HG02642 (cell line): Measurements from ENCODE around the gene ADGRG7.
"Not testable (repeated sequence)": the region's sequence is repeated elsewhere in the genome, so short reads cannot be mapped to it uniquely, and the experiment has no call there.

Experiments
- ATAC-seq: cut with Tn5 transposase; IDR thresholded peaks from one replicate; pipeline ENCODE4 v1.9.1; 2021; ENCODE audit warnings: mild to moderate bottlenecking; ENCODE audit not compliant: unreplicated experiment, poor library complexity

Gene ADGRG7, protein sequence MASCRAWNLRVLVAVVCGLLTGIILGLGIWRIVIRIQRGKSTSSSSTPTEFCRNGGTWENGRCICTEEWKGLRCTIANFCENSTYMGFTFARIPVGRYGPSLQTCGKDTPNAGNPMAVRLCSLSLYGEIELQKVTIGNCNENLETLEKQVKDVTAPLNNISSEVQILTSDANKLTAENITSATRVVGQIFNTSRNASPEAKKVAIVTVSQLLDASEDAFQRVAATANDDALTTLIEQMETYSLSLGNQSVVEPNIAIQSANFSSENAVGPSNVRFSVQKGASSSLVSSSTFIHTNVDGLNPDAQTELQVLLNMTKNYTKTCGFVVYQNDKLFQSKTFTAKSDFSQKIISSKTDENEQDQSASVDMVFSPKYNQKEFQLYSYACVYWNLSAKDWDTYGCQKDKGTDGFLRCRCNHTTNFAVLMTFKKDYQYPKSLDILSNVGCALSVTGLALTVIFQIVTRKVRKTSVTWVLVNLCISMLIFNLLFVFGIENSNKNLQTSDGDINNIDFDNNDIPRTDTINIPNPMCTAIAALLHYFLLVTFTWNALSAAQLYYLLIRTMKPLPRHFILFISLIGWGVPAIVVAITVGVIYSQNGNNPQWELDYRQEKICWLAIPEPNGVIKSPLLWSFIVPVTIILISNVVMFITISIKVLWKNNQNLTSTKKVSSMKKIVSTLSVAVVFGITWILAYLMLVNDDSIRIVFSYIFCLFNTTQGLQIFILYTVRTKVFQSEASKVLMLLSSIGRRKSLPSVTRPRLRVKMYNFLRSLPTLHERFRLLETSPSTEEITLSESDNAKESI

DNA sequence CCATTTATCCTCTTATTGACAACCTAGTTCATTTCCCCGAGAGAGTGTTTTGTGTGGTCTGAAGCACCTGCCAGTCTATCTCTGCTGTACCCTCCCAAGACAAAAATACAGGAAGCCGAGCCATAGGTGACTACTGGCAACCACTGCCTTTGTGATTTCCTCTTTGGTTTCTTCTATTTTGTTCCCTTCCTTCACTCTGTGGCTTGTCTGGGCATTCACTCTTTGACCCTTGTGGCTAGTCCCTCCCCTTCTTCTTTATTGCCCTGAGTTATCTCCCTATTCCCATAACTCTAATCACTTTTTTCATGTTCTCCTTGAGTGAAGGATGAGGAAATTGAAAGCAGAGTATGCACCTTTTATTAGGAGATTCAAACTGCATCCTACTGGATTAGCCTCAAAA lies at the start of gene ADGRG7:
ADGRG7 (plus strand) TSS at position 297 of the 400 bp plus-strand sequence. CDS start 256 bp downstream, outside the sequence.
- no peak for ATAC-seq

DNA sequence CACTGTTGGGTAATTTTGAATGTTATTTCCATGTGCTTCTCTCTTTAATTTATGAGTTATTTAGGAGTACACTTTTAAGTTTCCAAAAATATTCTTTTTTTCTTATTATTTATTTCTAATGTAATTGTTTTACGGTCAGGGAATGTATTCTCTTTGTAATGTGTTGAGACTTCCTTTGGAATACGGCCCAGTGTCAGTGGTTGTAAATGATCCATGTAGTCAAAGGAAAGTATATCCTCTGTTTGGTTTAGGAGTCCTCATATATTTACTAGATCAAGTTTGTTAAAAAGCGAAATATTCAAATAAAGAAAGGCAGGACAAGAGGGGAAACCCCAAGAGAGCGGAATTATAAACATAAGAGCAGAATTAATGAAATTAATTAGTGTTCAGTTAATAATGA lies 49.0 kb upstream of the ADGRG7 start:
- ATAC-seq = no peak

DNA sequence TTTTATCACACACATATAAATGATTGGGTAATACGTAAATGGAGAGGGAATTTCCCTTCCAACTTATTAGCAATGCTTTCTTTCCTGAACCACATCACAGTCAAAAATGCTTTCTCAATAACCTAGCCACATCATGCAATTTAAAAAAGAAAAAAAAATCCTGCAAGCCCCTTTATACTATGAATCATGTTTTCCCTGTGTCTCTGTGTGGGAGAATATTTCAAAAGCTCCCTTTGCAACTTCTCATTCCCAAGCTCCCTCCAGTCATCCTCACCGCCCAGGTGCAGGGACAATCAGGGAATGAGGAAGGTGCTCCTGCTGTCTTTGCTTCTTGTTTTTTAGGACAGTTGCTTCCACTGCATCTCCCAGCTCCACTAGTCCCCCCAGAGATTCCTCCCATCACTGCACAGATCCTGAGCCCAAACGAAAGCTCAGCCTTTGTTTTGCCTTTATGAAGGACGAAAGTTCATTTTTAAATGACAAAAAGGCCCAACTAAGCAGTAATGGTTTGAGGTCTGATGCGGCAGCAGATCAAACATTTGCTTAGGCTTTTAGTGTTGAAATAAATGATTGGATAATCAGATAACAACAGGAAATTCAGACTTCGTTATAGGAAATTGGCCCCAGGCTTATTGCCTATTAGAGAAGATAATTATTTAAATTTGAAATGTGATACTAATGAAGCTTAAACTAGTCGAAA lies 47.8 kb upstream of the ADGRG7 start:
- ATAC-seq = no peak

DNA sequence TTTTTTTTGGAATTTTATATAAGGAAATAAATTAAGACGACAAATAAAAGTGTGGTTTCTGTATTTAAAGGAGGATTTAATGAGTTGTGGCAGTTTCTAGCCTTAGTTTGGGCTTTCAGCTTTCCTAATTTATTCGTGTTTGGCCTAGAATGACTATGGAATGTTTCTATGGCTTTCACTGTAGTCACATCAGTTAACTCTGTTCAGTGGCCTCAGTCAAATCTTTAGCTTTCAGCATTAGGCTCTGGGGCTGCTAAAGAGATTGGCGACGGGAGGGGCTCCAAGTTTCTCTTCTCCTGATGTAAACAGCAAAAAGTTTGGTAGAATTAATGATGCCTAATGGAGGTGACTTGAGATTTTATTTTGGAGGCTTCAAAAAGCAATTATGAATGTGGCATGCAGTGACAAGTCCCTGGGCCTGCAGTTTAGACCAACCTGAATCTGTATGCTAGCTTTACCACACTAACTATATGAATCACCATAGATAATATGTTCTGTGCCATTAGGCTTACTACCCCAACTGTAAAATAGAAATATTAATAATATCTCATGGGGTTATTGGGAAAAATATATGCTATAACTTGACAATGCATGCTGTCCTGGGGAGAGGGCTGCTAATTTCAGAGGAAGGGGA lies 47.1 kb upstream of the ADGRG7 start:
- ATAC-seq = no peak

DNA sequence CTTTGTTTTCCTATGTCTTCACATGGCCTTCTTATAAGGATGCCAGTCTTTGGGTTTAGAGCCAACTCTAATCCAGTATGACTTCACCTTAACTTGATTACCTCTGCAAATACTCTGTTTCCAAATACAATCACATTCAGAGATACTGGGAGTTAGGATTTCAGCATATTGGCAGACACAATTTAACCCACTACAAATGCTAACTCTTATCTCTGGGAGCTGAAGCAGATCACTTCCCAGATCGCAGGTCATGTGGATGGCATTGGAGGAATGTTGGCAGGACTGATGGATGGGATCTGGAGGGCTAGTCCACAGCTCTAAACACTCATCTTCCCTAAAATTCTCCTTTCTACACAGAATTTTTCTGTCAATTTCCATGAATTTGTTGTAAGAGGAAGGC lies 46.2 kb upstream of the ADGRG7 start:
- no peak for ATAC-seq

DNA sequence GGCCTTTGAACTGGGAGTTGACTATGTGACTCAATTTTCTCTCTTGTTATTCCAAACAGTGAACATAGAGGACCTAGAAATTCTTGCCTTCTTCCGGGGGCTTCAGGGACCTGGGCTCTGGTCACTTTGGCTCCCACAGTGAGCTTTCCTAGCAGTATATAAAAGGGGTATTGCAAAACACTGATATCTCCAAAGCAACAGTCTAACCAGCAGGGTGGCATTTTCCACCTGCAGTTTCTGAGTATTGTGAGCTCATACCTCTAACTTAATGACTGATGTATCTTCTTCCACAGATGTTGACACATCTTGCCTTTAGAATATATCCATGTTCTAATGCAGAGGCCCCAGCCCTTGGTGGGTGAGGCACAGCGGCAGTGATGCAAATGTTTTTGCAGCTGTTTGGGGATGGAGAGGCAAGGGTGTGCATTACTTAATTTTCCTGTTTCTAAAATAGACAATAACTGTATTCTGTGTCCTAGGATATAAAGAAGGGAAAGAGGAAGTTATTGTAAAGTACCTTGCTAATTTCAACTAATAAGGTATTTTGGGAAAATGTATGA lies 45.7 kb upstream of the ADGRG7 start:
- ATAC-seq = no peak

DNA sequence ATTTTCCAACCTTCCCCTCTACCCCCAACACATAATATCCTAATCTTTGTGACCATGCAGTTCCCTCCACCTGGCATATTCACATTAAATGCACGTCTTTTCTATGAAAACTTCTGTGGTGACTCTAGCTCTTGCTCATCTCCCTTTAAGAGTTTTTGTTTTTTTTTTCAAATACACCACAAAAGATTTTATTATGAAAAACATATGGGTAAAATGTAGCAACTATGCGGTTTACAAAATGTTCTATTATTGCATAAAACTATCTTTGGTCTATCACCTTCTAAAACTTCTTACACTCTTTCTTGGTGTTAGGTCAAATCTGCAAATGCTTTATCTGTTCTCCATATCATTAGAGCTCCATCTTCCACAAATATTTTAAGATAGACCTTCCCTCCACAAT lies 38.6 kb upstream of the ADGRG7 start:
- ATAC-seq = no peak

DNA sequence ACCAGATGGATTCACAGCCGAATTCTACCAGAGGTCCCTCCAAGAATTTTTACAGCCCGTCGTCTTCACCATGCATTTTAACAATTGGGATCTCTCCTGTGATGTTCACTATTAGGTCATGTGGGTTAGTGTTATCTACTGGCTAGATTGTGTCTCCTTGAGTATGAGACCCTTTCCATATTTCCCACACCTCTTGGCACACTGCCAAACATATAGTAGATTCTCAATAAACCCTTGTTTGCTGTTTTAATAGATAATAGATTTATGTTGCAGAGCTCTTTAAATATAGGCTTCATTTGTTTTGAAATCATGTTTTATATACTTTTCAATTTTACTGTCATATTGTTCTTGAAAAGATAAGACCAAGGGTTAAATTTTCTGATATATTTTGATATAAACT lies 34.9 kb upstream of the ADGRG7 start:
- no peak for ATAC-seq

DNA sequence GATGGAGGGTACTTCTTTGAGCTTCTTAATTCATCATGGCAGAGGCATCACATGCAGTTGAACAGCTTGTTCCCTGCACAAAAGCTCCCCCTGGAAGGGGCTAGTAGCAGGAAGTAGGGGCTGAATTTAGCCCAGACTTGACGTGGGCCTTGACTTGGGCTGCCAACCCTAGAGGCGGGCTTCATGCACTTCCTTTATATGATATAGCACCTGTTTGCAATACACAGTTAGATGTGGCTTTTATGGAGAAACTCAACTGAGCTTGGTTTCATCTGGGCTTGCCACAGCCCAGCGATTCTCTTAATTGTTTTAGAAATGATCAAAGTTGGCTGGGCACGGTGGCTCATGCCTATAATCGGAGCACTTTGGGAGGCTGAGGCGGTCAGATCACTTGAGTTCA lies 33.7 kb upstream of the ADGRG7 start:
- ATAC-seq = no peak

DNA sequence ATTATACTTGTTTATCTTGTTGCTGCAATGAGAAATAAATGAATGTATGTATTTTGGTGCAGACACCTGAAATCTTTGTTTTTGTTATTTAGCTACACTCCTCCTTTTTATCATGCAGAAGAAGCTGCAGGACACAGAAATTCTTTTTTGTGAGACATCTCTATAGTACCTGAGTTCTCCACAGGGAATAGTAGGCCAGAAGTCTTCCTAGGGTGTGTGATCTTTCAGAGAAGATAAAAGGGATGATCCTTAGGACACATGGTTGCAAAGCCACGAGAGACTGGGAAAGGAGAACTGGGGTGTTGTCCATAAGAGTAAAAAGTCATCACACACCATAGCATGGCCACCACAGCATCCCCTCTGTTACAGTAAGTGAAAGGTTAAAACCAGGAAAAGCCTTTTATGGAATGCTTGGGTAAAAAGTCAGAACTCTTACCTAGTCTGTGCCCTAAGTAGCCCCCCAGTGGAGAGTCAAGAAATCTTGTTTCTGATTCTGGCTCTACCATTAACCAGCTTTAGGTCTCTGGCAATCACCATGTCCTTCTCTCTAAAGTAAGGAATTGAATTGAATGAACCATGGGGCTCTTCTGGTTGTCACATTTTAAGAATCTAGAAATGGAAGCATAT lies 31.9 kb upstream of the ADGRG7 start:
- no peak for ATAC-seq

DNA sequence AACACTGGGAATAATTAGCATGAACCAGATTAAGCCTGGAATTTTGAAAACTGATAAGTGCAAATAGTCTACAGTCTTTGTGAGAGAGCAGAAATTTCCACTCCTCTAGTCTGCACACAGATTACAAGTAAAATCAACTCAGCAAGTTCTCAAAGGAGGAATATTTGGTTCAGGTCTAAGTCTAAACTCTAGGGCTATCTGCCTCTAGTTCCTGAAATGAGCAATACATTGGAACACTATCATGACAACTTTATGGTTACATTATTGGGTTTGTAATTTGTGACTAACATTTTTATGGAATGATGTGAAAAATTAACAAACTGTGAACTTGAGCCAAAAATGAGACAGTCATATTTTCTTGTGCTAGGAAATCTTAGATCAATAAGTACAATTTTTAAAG lies 30.8 kb upstream of the ADGRG7 start:
- ATAC-seq = no peak

DNA sequence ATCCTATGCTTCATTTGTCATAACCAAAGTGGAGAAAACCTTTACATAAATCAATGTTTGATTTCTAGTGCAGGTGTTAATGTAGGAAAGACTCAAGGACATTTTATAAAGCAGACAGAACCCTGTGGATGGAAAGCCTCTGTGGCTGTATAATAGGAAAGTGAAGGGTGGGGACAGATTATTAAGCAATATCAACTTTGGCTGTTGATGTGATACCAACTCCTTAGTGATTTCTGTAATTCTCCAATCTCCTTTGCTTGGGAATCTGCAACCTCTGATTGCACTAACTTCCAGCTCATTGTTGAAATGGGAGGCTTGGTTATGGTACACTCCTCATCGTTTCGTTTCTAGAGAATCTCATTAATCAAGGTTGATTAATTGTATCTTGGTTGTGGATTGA lies 29.3 kb upstream of the ADGRG7 start:
- ATAC-seq = no peak

DNA sequence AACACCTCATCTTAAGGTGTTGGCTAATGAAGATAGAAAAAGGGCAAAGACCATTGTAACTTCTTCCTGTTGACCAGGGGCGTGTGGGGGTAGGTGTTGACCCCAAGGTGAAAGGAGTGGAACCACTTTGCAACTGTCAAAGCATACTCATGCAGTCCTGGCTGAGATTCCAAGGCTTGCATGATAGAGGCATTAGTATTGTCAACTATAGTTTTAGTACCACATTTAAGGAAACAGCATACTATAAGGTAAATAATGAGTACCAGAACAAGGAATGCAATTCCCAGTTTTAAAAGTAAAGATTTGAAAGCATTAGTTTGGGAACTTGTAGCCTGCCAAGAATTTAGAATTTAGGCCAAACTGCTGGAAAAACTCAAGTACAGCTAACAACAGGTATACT lies 27.8 kb upstream of the ADGRG7 start:
- no peak for ATAC-seq

DNA sequence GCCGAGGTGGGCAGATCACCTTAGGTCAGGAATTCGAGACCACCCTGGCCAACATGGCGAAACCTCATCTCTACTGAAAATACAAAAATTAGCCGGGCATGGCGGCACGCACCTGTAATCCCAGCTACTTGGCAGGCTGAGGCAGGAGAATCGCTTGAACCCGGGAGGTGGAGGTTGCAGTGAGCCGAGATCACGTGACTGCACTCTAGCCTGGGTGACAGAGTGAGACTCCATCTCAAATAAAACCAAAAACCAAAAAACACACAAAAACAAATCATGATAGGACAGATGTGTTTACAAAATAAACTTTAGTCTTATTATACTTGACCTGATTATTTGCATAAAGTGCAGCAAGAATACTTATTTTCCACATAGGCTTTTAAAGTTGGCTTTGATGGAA lies 27.2 kb upstream of the ADGRG7 start:
- not testable (repeated sequence) for ATAC-seq

DNA sequence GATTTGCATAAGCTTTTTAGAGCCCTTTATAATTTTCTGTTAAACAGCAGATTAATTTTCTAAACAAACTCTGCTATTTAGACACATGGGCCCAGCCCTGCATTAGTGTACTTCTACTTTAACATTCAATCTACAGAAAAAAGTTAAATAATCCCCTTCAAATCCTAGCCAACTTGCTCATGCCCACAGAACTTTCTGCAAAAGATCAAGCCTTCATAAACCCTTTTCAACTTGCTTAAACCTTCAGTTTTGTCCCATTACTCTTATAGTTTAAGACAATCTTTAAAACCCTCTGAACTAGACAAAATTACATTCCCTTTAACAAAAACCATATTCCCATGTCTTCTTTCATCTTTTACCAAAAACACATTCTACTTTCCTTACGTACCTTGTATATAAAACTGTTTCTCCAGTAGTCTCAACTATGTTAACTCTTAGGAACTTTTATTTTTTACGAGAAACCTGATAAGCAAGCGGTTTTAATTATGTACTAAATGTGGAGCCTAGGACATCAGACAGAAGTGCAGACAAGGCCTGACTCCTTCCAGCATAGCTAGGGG lies 25.2 kb upstream of the ADGRG7 start:
- ATAC-seq = no peak

DNA sequence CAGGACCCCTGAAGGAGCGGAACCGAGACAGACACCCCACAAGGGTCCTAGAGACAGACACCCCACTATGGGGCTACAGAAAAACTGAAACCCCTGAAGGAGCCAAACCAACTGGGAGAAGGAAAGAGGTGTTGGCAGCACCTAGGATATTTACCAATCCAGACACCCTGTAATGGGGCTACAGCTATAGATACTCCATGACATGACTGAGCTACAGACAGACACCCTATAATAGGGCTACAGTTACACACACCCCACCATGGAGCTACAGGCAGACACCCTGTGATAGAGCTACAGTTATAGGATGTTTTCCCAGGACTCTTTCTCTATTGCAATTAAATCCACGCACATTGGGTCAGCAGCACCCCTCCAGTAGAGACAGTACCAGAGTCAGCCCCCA lies 22.6 kb upstream of the ADGRG7 start:
- ATAC-seq = no peak

DNA sequence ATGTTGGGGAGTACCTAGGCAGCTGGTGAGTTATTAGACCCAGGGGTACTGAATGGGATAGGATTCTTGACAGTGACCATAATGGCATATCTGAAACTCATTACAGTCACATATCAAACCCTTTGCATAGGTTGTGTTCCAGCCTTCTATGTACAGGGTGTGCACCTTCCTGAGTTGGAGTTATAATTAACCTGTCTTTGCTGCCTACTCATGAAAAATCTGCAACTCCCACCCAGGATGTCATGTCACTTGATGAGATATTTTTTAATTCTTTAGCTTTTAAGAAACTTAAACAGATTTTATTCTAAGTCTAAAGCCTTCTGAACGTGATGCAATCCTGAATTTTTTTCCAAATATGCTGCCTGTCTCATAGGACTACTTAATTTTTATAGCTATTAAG lies 21.1 kb upstream of the ADGRG7 start:
- no peak for ATAC-seq

DNA sequence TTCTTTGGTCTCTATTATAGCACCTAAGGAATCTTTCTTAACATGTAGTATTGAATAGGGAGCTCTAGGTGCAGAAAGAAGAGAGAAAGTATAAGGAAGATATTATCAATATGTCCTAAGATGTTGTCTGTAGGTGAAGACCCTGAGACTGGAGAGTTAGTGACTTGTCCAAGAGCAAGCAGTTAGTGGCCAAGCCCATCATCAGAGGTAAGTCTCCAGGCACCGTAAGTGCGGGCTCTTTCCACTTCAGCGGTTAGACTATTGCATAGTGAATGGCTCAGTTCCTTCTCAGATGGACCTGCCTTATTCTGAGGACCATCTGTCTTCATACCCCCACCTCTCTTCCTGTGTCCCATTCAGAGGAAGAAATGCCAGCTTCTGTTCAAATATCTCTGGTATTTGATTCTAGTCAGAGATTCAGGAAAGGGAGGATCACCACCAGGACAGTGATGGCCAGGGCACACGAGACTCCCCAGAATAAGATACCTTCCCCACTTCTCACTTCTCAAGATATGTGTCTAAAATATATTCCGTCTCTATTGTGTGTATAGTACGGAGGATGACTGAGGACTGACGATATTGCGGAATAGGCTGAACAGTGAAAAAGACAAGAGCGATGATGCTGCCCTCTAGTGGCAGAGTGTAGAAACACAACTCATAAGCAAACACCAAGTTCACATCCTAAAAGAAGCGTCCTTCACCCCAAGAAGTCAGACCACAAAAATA lies 19.1 kb upstream of the ADGRG7 start:
- ATAC-seq = peak; percentile 95

DNA sequence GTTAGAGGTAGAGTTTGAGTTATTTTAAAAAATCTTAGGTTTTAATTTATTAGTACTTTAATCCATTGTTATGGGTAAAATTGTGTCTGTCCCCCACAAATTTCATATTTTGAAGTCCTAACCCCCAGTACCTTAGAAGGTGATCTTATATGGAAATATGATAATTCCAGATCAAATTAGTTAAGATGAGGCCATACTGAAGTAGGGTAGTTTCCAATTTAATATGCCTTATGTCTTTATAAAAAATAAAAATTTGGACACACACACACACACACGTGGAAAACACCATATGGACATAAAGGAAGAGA lies 18.6 kb upstream of the ADGRG7 start:
- ATAC-seq = no peak
